Gastrocnemius medialis (tissue), 4 donors: ENCODE measurements around the gene PITX2. TPM values are rescaled to one million over a fixed set of nuclear protein-coding genes. Genes with fewer than 3 reads are reported as not detected.

Source experiments
- ATAC-seq, 2 donors: fragments of 150-250 bp; one replicate each; pipeline ENCODE4 v1.9.1; 2016
- DNase-seq, 2 donors: peaks; one replicate each; pipeline ENCODE4 v3.0.0-alpha.2; 2019
- H3K27ac ChIP-seq, 4 donors: fragments of 200-600 bp; sonication (generic); 1 replicate in 1 of 4; 2 replicates in 3 of 4; pipeline ENCODE4 v1.5.1; 2016 to 2018; ENCODE audit warnings: mild to moderate bottlenecking in 2 of 4, moderate library complexity in 1 of 4
- H3K27me3 ChIP-seq, 3 donors: fragments of 200-600 bp; sonication (generic) in 2 of 3; 1 replicate in 1 of 3; 2 replicates in 2 of 3; pipeline versions ENCODE4 v1.5.1 to v1.6.0; 2016 to 2019; ENCODE audit warnings: mild to moderate bottlenecking in 1 of 3, moderate library complexity in 1 of 3
- H3K36me3 ChIP-seq, 2 donors: fragments of 200-600 bp; sonication (generic) in 1 of 2; one replicate each; pipeline ENCODE4 v1.5.1; 2017 to 2018
- H3K4me1 ChIP-seq, 2 donors: fragments of 200-600 bp; sonication (generic) in 1 of 2; one replicate each; pipeline ENCODE4 v1.5.1; 2016 to 2017; ENCODE audit warnings: mild to moderate bottlenecking in 2 of 2
- H3K4me3 ChIP-seq, 4 donors: fragments of 200-600 bp; sonication (generic) in 3 of 4; 1 replicate in 1 of 4; 2 replicates in 3 of 4; pipeline ENCODE4 v1.5.1; 2016 to 2019; ENCODE audit warnings: mild to moderate bottlenecking in 2 of 4
- H3K9me3 ChIP-seq, 3 donors: fragments of 200-600 bp; sonication (generic) in 2 of 3; 1 replicate in 1 of 3; 2 replicates in 2 of 3; pipeline ENCODE4 v1.5.1; 2016 to 2019
- CTCF ChIP-seq, 5 experiments: fragments of 450-650 bp in 3 of 5; fragments of 200-600 bp in 2 of 5; sonication (generic) in 2 of 5; IDR thresholded peaks in 4 of 5; conservative IDR thresholded peaks in 1 of 5; 1 replicate in 4 of 5; 2 replicates in 1 of 5; pipeline ENCODE4 v1.5.1; 2016 to 2019; ENCODE audit warnings: antibody characterized with exemption in 5 of 5, mild to moderate bottlenecking in 3 of 5, moderate library complexity in 3 of 5
- POLR2A ChIP-seq, 2 donors: fragments of 450-650 bp; IDR thresholded peaks; one replicate each; pipeline ENCODE4 v1.6.1; 2017; ENCODE audit warnings: antibody characterized with exemption in 2 of 2, mild to moderate bottlenecking in 2 of 2, moderate library complexity in 2 of 2
- in situ Hi-C, 4 donors: fragments of 200-750 bp; cut with MboI; loops; one replicate each; pipeline versions ENCODE4 v1.15.0 to v1.8.0; 2017; ENCODE audit warnings: low sequenced_read_pairs in 4 of 4
- intact Hi-C: fragments of 100-400 bp; cut with DNase I; formaldehyde crosslinking; loops from one replicate; pipeline ENCODE4 v1.15.1; 2023; ENCODE audit warnings: low total_unique reads
- total RNA-seq, 4 donors: library from RNA; depleted of rRNA; stranded (reverse); fragments of >200 nt; gene quantifications; one replicate each; pipeline versions ENCODE4 v1.1.0 to v1.2.3, GENCODE V29; 2016

The PITX2 gene
- total RNA-seq, 4 donors from 2014 or later: 30.5 to 58.9 (median 38.2) TPM

- ATAC-seq: no peak
- Histone ChIP-seq H3K27ac (no peak overlapping the region), H3K4me3 (no peak overlapping the region), H3K9me3 (no peaks in the 10 kb centered on the region), H3K27me3 (peaks cover 0 to 16% (median 10%) of the 10 kb centered on the region in 3 donors), H3K4me1 (peaks cover 4 to 14% of the 10 kb centered on the region in 2 donors), H3K36me3 (no peaks in the 10 kb centered on the region)
- in situ Hi-C loops (loop anchor here in 3 of 4 donors (25.0 kb wide), 2 partner anchors 334 to 659 kb away; no protein-coding TSS in a partner anchor), intact Hi-C loops (no loop called here)
- TF ChIP-seq CTCF (IDR thresholded peaks at IDR 0.05 in 4 of 5, conservative IDR thresholded peaks at IDR 0.05 in 1 of 5) (no peak), POLR2A (IDR thresholded peaks at IDR 0.05) (no peak)
- no peak for DNase-seq
Observed at GRCh38 chr4:110627977-110628662, 5.2 kb upstream of the PITX2 start.

GRCh38 chr4:110626532-110627153 is 3.8 kb upstream of the PITX2 start:
- no peak for DNase-seq
- Histone ChIP-seq H3K4me3 (no peak overlapping the region), H3K36me3 (no peaks in the 10 kb centered on the region), H3K27me3 (peaks cover 0 to 11% (median 3%) of the 10 kb centered on the region in 3 donors), H3K9me3 (no peaks in the 10 kb centered on the region), H3K4me1 (peaks cover 4 to 5% of the 10 kb centered on the region in 2 donors), H3K27ac (no peak overlapping the region)
- in situ Hi-C loops (loop anchor here in 3 of 4 donors (25.0 kb wide), 2 partner anchors 336 to 661 kb away; no protein-coding TSS in a partner anchor), intact Hi-C loops (no loop called here)
- TF ChIP-seq POLR2A (IDR thresholded peaks at IDR 0.05): no peak
- no peak for TF ChIP-seq CTCF (IDR thresholded peaks at IDR 0.05 in 4 of 5, conservative IDR thresholded peaks at IDR 0.05 in 1 of 5)
- ATAC-seq: no peak

- DNase-seq (no peak), ATAC-seq (no peak)
- no peaks in the 10 kb centered on the region for H3K36me3 ChIP-seq
- intact Hi-C loops (no loop called here), in situ Hi-C loops (loop anchor here in 3 of 4 donors (25.0 kb wide), 2 partner anchors 337 to 662 kb away; no protein-coding TSS in a partner anchor)
- H3K27me3 ChIP-seq: peaks cover 0 to 11% (median 2%) of the 10 kb centered on the region in 3 donors
- H3K9me3 ChIP-seq: no peaks in the 10 kb centered on the region
- TF ChIP-seq CTCF (IDR thresholded peaks at IDR 0.05 in 4 of 5, conservative IDR thresholded peaks at IDR 0.05 in 1 of 5): no peak
- no peak for TF ChIP-seq POLR2A (IDR thresholded peaks at IDR 0.05)
- no peak overlapping the region for H3K4me3 ChIP-seq
- H3K4me1 ChIP-seq: peaks cover 4 to 9% of the 10 kb centered on the region in 2 donors
- H3K27ac ChIP-seq: no peak overlapping the region
Observed at GRCh38 chr4:110625576-110626257, 2.8 kb upstream of the PITX2 start.

GRCh38 chr4:110624904-110625494 is 2.1 kb upstream of the PITX2 start:
- Histone ChIP-seq H3K4me3 (no peak overlapping the region), H3K4me1 (peaks cover 10 to 15% of the 10 kb centered on the region in 2 donors), H3K9me3 (no peaks in the 10 kb centered on the region), H3K27ac (no peak overlapping the region), H3K36me3 (no peaks in the 10 kb centered on the region), H3K27me3 (peaks cover 0 to 6% (median 0%) of the 10 kb centered on the region in 3 donors)
- intact Hi-C loops: loop anchor here (5.0 kb wide), 4 partner anchors 73 to 227 kb away; partner anchors contain the start of gene ENPEP
- no peak for ATAC-seq
- no peak for TF ChIP-seq POLR2A (IDR thresholded peaks at IDR 0.05)
- TF ChIP-seq CTCF (IDR thresholded peaks at IDR 0.05 in 4 of 5, conservative IDR thresholded peaks at IDR 0.05 in 1 of 5): no peak
- in situ Hi-C loops: loop anchor here in 3 of 4 donors (25.0 kb wide), 2 partner anchors 337 to 662 kb away; no protein-coding TSS in a partner anchor
- no peak for DNase-seq
